Neural progenitor cell (in vitro differentiated cells): Measurements from ENCODE around the gene ARL4C. TPM values are rescaled to one million over a fixed set of nuclear protein-coding genes. Genes with fewer than 3 reads are reported as not detected.

Experiments
- DNase-seq: peaks from one replicate; pipeline ENCODE4 v3.0.0-alpha.2; 2016; ENCODE audit warnings: low spot score
- H2AFZ ChIP-seq: fragments of 200-600 bp; sonication (generic); replicated peaks from 2 replicates; pipeline ENCODE4 v1.6.1; 2016; ENCODE audit warnings: antibody characterized with exemption
- H3F3A ChIP-seq: fragments of 200-600 bp; sonication (generic); 2 replicates; pipeline ENCODE4 v1.6.1; 2016; ENCODE audit warnings: antibody characterized with exemption, low read depth
- H3K27ac ChIP-seq: fragments of 200-600 bp; sonication (generic); 2 replicates; pipeline ENCODE4 v1.5.1; 2016; ENCODE audit warnings: mild to moderate bottlenecking
- H3K27me3 ChIP-seq: fragments of 200-600 bp; sonication (generic); 2 replicates; pipeline ENCODE4 v1.6.1; 2016; ENCODE audit warnings: mild to moderate bottlenecking, moderate library complexity
- H3K36me3 ChIP-seq: fragments of 200-600 bp; sonication (generic); 2 replicates; pipeline ENCODE4 v1.5.1; 2016
- H3K4me1 ChIP-seq: fragments of 200-600 bp; sonication (generic); 2 replicates; pipeline ENCODE4 v1.6.1; 2016; ENCODE audit warnings: mixed run types
- H3K4me2 ChIP-seq: fragments of 200-600 bp; sonication (generic); 2 replicates; pipeline ENCODE4 v1.6.1; 2016
- H3K4me3 ChIP-seq: fragments of 200-600 bp; sonication (generic); 2 replicates; pipeline ENCODE4 v1.5.1; 2016
- H3K79me2 ChIP-seq: fragments of 200-600 bp; sonication (generic); 2 replicates; pipeline ENCODE4 v1.6.1; 2016; ENCODE audit warnings: low read depth
- H3K9ac ChIP-seq: fragments of 200-600 bp; sonication (generic); 2 replicates; pipeline ENCODE4 v1.6.1; 2016
- H3K9me3 ChIP-seq: fragments of 200-600 bp; sonication (generic); 2 replicates; pipeline ENCODE4 v1.5.1; 2016; ENCODE audit warnings: low read depth
- H4K20me1 ChIP-seq: fragments of 200-600 bp; sonication (generic); 2 replicates; pipeline ENCODE4 v1.6.1; 2016; ENCODE audit warnings: low read depth
- H3K27ac Mint-ChIP-seq: 3 replicates; pipeline ENCODE4 v1.8.0; 2021; ENCODE audit warnings: mixed read lengths
- H3K27me3 Mint-ChIP-seq: 2 replicates; pipeline ENCODE4 v1.8.0; 2022; ENCODE audit warnings: low read depth, mild to moderate bottlenecking, inconsistent platforms, moderate library complexity, mixed read lengths; ENCODE audit not compliant: insufficient read depth
- H3K36me3 Mint-ChIP-seq: 3 replicates; pipeline ENCODE4 v1.8.0; 2021; ENCODE audit warnings: mixed read lengths
- H3K4me1 Mint-ChIP-seq: 3 replicates; pipeline ENCODE4 v1.8.0; 2021; ENCODE audit warnings: mixed read lengths
- H3K4me3 Mint-ChIP-seq: 3 replicates; pipeline ENCODE4 v1.8.0; 2021; ENCODE audit warnings: mild to moderate bottlenecking, moderate library complexity, mixed read lengths
- H3K9me3 Mint-ChIP-seq: 3 replicates; pipeline ENCODE4 v1.8.0; 2020; ENCODE audit warnings: mixed read lengths
- EZH2 ChIP-seq: fragments of 200-600 bp; sonication (generic); IDR thresholded peaks from 2 replicates; pipeline ENCODE4 v1.6.1; 2017; ENCODE audit warnings: antibody characterized with exemption, mild to moderate bottlenecking, moderate library complexity
- EZH2phosphoT487 ChIP-seq: fragments of 200-600 bp; sonication (generic); IDR thresholded peaks from 2 replicates; pipeline ENCODE4 v1.6.1; 2017; ENCODE audit warnings: antibody characterized with exemption
- total RNA-seq: library from RNA; depleted of rRNA; stranded (reverse); fragments of >200 nt; gene quantifications from 2 replicates; pipeline ENCODE4 v1.2.3, GENCODE V29; 2015; ENCODE audit warnings: low replicate concordance
- TF ChIP-seq, protein P1 (sequence below): fragments of 200-600 bp; sonication (generic); IDR thresholded peaks from 2 replicates; pipeline ENCODE4 v1.5.1; 2017; ENCODE audit warnings: antibody characterized with exemption, mild to moderate bottlenecking

ARL4C gene
- total RNA-seq, 1 donor from 2014 or later = 87.6 TPM

DNA sequence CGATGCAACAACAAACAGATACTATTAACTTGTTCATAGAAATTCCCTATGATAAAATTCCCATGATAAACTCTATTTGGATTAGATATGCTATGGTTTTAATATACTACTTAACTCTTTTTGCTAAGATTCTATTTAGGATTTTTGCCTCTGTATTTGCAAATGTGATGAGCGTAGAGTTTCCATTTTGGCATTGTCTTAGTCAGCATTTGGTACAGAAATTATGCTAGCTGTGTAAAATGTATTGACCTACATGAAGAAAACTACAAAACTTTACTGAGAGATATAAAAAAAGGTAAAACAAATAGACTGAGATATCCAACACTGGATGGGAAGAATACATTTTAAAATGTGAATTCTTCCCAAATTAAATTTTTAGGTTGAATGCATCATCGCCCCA lies 29.8 kb upstream of the ARL4C start:
- H3K4me1 Mint-ChIP-seq = peaks cover 8% of the 10 kb centered on the region
- H3K36me3 Mint-ChIP-seq = no peaks in the 10 kb centered on the region
- H3K9me3 Mint-ChIP-seq = peaks cover 10% of the 10 kb centered on the region
- TF ChIP-seq EZH2 (no peak), EZH2phosphoT487 (no peak)
- TF ChIP-seq, protein P1, sequence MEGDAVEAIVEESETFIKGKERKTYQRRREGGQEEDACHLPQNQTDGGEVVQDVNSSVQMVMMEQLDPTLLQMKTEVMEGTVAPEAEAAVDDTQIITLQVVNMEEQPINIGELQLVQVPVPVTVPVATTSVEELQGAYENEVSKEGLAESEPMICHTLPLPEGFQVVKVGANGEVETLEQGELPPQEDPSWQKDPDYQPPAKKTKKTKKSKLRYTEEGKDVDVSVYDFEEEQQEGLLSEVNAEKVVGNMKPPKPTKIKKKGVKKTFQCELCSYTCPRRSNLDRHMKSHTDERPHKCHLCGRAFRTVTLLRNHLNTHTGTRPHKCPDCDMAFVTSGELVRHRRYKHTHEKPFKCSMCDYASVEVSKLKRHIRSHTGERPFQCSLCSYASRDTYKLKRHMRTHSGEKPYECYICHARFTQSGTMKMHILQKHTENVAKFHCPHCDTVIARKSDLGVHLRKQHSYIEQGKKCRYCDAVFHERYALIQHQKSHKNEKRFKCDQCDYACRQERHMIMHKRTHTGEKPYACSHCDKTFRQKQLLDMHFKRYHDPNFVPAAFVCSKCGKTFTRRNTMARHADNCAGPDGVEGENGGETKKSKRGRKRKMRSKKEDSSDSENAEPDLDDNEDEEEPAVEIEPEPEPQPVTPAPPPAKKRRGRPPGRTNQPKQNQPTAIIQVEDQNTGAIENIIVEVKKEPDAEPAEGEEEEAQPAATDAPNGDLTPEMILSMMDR = no peak
- H3K4me3 Mint-ChIP-seq = no peak overlapping the region
- peaks cover 9% of the 10 kb centered on the region for H3K27me3 Mint-ChIP-seq
- H3K9me3 ChIP-seq = no peaks in the 10 kb centered on the region
- no peak overlapping the region for H3K27ac ChIP-seq
- no peak overlapping the region for H3K9ac ChIP-seq
- H3K27me3 ChIP-seq = peaks cover 7% of the 10 kb centered on the region
- H3K4me1 ChIP-seq = peaks cover 11% of the 10 kb centered on the region
- no peak overlapping the region for H2AFZ ChIP-seq
- no peak for DNase-seq
- no peaks in the 10 kb centered on the region for H3K36me3 ChIP-seq
- H3K79me2 ChIP-seq = no peaks in the 10 kb centered on the region
- no peak overlapping the region for H3K4me3 ChIP-seq
- H3K27ac Mint-ChIP-seq = no peak overlapping the region
- H4K20me1 ChIP-seq = no peaks in the 10 kb centered on the region
- H3F3A ChIP-seq = peaks cover 14% of the 10 kb centered on the region
- H3K4me2 ChIP-seq = no peak overlapping the region

DNA sequence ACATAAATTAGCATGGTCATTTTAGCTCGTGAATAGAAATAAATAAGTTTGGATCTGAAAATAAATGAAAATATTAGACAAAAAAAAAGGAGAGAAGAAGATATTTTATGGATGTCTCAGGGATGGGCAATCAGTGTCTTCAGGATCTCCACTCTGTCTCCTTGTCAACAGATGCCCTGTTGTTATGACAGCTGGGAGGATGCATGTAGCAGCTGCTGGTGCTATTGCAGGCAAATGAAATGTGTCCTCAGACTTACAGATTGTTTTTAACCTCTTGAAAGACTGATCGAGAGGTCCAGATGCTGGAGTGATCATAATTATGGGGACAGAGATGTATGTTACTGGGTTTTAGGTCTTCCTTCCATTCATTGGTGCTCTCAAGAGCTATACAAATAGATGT lies 24.7 kb upstream of the ARL4C start:
- Mint-ChIP-seq H3K4me3 (no peak overlapping the region), H3K36me3 (no peaks in the 10 kb centered on the region), H3K4me1 (no peaks in the 10 kb centered on the region), H3K27me3 (peaks cover 10% of the 10 kb centered on the region), H3K27ac (no peak overlapping the region), H3K9me3 (peaks cover 10% of the 10 kb centered on the region)
- Histone ChIP-seq H3K9ac (no peak overlapping the region), H3F3A (no peaks in the 10 kb centered on the region), H3K27ac (no peak overlapping the region), H3K4me2 (no peak overlapping the region), H2AFZ (no peak overlapping the region), H3K4me1 (no peaks in the 10 kb centered on the region), H3K27me3 (no peaks in the 10 kb centered on the region), H3K9me3 (no peaks in the 10 kb centered on the region), H4K20me1 (no peaks in the 10 kb centered on the region), H3K36me3 (no peaks in the 10 kb centered on the region), H3K4me3 (no peak overlapping the region), H3K79me2 (no peaks in the 10 kb centered on the region)
- DNase-seq = no peak
- TF ChIP-seq, protein P1 = no peak
- TF ChIP-seq EZH2phosphoT487 (no peak), EZH2 (no peak)

DNA sequence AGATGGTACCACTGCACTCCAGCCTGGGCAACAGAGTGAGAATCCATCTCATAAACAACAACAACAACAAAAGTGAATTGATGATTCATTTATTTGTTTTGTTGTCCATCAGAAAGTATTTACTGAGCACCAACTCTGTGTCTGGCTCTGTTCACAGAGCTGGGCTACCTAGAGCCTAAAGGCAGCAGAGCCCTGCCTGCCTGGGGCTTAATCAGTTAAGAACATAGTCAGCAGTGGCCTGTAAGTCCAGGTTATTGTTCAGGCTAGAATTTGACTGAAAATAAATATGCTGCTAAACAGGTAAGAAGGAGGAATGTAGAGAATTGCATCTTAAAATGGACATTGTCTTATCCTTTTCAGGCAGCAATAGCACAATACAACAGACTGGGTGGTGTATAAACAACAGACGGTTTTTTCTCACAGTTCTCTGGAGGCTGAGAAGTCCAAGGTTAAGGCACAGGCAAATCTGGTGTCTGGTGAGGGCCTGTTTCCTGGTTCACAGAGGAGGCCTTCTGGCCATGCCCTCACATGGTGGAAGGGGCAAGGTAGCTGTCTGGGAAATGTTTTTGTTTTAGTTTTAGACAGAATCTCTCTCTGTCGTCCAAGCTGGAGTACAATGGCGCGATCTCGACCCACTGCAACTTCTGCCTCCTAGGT lies 22.2 kb upstream of the ARL4C start:
- no peak overlapping the region for H3K4me3 Mint-ChIP-seq
- H3K27me3 Mint-ChIP-seq = peaks cover 10% of the 10 kb centered on the region
- H3K27ac Mint-ChIP-seq = no peak overlapping the region
- no peak overlapping the region for H3K4me2 ChIP-seq
- no peaks in the 10 kb centered on the region for H3K27me3 ChIP-seq
- peaks cover 5% of the 10 kb centered on the region for H3K9me3 Mint-ChIP-seq
- no peak overlapping the region for H3K4me3 ChIP-seq
- H3K4me1 ChIP-seq = no peaks in the 10 kb centered on the region
- H3K9ac ChIP-seq = no peak overlapping the region
- no peaks in the 10 kb centered on the region for H3K4me1 Mint-ChIP-seq
- TF ChIP-seq, protein P1 = no peak
- no peak for TF ChIP-seq EZH2
- TF ChIP-seq EZH2phosphoT487 = no peak
- H3K36me3 Mint-ChIP-seq = no peaks in the 10 kb centered on the region
- H3K36me3 ChIP-seq = no peaks in the 10 kb centered on the region
- no peak overlapping the region for H3K27ac ChIP-seq
- H3K79me2 ChIP-seq = no peaks in the 10 kb centered on the region
- no peaks in the 10 kb centered on the region for H3K9me3 ChIP-seq
- H4K20me1 ChIP-seq = no peaks in the 10 kb centered on the region
- DNase-seq = no peak
- H3F3A ChIP-seq = peaks cover 3% of the 10 kb centered on the region
- no peak overlapping the region for H2AFZ ChIP-seq
